GM19043 (cell line): Measurements from ENCODE around the gene LRTM2.
"Not testable (repeated sequence)": the region's sequence is repeated elsewhere in the genome, so short reads cannot be mapped to it uniquely, and the experiment has no call there.

ENCODE experiments used
- ATAC-seq: cut with Tn5 transposase; IDR thresholded peaks from one replicate; pipeline ENCODE4 v1.9.1; 2021; ENCODE audit warnings: low read depth; ENCODE audit not compliant: unreplicated experiment

LRTM2 gene

GRCh38 chr12:1810201-1810930 is 10.0 kb upstream of the LRTM2 start:
- ATAC-seq: no peak

- no peak for ATAC-seq
Measured at GRCh38 chr12:1810931-1811280, 9.5 kb upstream of the LRTM2 start.

GRCh38 chr12:1811281-1811947 is 9.0 kb upstream of the LRTM2 start:
- no peak for ATAC-seq

GRCh38 chr12:1811948-1812291 is 8.4 kb upstream of the LRTM2 start:
- ATAC-seq: no peak

GRCh38 chr12:1812650-1813302 is 7.6 kb upstream of the LRTM2 start:
- no peak for ATAC-seq

- no peak for ATAC-seq
Measured at GRCh38 chr12:1814266-1814665, 6.1 kb upstream of the LRTM2 start.

- ATAC-seq: no peak
Measured at GRCh38 chr12:1815108-1815507, 5.3 kb upstream of the LRTM2 start.

GRCh38 chr12:1815814-1816729 is 4.3 kb upstream of the LRTM2 start:
- ATAC-seq: no peak

- no peak for ATAC-seq
Measured at GRCh38 chr12:1816730-1817348, 3.5 kb upstream of the LRTM2 start.

GRCh38 chr12:1817928-1818327 is 2.4 kb upstream of the LRTM2 start:
- not testable (repeated sequence) for ATAC-seq

- no peak for ATAC-seq
Measured at GRCh38 chr12:1819050-1819449, 1.3 kb upstream of the LRTM2 start.

GRCh38 chr12:1819571-1819970 is 794 bp upstream of the LRTM2 start:
- ATAC-seq: no peak

GRCh38 chr12:1820896-1821291 is 529 bp downstream of the LRTM2 start:
- ATAC-seq: no peak

GRCh38 chr12:1821805-1822204 is 1.4 kb downstream of the LRTM2 start:
- no peak for ATAC-seq

GRCh38 chr12:1822699-1823098 is 2.3 kb downstream of the LRTM2 start:
- no peak for ATAC-seq

GRCh38 chr12:1823237-1823636 is 2.9 kb downstream of the LRTM2 start:
- ATAC-seq: no peak

GRCh38 chr12:1825382-1826102 is 5.2 kb downstream of the LRTM2 start:
- no peak for ATAC-seq

- no peak for ATAC-seq
Measured at GRCh38 chr12:1826401-1826800, 6.0 kb downstream of the LRTM2 start.

- no peak for ATAC-seq
Measured at GRCh38 chr12:1826867-1827705, 6.7 kb downstream of the LRTM2 start.
